ENCODE results near the gene KRTAP5-5.
"Not testable (repeated sequence)": the region's sequence is repeated elsewhere in the genome, so short reads cannot be mapped to it uniquely, and the experiment has no call there.

KRTAP5-5 gene

GRCh38 chr11:1656670-1657069, 27.1 kb downstream of the KRTAP5-5 start:
- DNase-seq (ENCODE audit: low read depth), result no peak

- DNase-seq (ENCODE audit: low read depth), result no peak
Measured at GRCh38 chr11:1659506-1659905, 29.9 kb downstream of the KRTAP5-5 start.

- no peak for DNase-seq (ENCODE audit: low read depth)
Measured at GRCh38 chr11:1660111-1660867, 30.7 kb downstream of the KRTAP5-5 start.

- not testable (repeated sequence) for DNase-seq (ENCODE audit: low read depth)
Measured at GRCh38 chr11:1661454-1662269, 32.1 kb downstream of the KRTAP5-5 start.

- not testable (repeated sequence) for DNase-seq (ENCODE audit: low read depth)
Measured at GRCh38 chr11:1662699-1663283, 33.2 kb downstream of the KRTAP5-5 start.

GRCh38 chr11:1665313-1665712, 35.7 kb downstream of the KRTAP5-5 start:
- DNase-seq (ENCODE audit: low read depth), result no peak

GRCh38 chr11:1667121-1667850, 37.7 kb downstream of the KRTAP5-5 start:
- no peak for DNase-seq (ENCODE audit: low read depth)

- no peak for DNase-seq (ENCODE audit: low read depth)
Measured at GRCh38 chr11:1667906-1668305, 38.3 kb downstream of the KRTAP5-5 start.

GRCh38 chr11:1668911-1669473, 39.4 kb downstream of the KRTAP5-5 start:
- no peak for DNase-seq (ENCODE audit: low read depth)

GRCh38 chr11:1669546-1670218, 40.1 kb downstream of the KRTAP5-5 start:
- no peak for DNase-seq (ENCODE audit: low read depth)

GRCh38 chr11:1670457-1670856, 40.9 kb downstream of the KRTAP5-5 start:
- not testable (repeated sequence) for DNase-seq (ENCODE audit: low read depth)

- DNase-seq (ENCODE audit: low read depth), result no peak
Measured at GRCh38 chr11:1670905-1671371, 41.4 kb downstream of the KRTAP5-5 start.

GRCh38 chr11:1671658-1672057, 42.1 kb downstream of the KRTAP5-5 start:
- no peak for DNase-seq (ENCODE audit: low read depth)

GRCh38 chr11:1672613-1673350, 43.2 kb downstream of the KRTAP5-5 start:
- DNase-seq (ENCODE audit: low read depth), result no peak

- DNase-seq (ENCODE audit: low read depth), result no peak
Measured at GRCh38 chr11:1673446-1674172, 44.0 kb downstream of the KRTAP5-5 start.

GRCh38 chr11:1674173-1675131, 44.9 kb downstream of the KRTAP5-5 start:
- no peak for DNase-seq (ENCODE audit: low read depth)

- no peak for DNase-seq (ENCODE audit: low read depth)
Measured at GRCh38 chr11:1675536-1676228, 46.1 kb downstream of the KRTAP5-5 start.

GRCh38 chr11:1676229-1676740, 46.7 kb downstream of the KRTAP5-5 start:
- DNase-seq (ENCODE audit: low read depth), result no peak

All from T follicular helper cell (primary cell).